Naive thymus-derived CD8-positive, alpha-beta T cell (primary cell): Measurements from ENCODE around the gene EARS2. TPM values are rescaled to one million over a fixed set of nuclear protein-coding genes. Genes with fewer than 3 reads are reported as not detected.

Source experiments
- ATAC-seq, 2 donors: fragments of 150-1000 bp; cut with Tn5 transposase in 1 of 2; sonication (Bioruptor Pico), chemical (Tn5 transposase) in 1 of 2; 1 replicate in 1 of 2; 2 replicates in 1 of 2; pipeline ENCODE4 v1.10.0; 2021; ENCODE audit warnings: mild to moderate bottlenecking in 2 of 2, moderate library complexity in 2 of 2
- POLR2A ChIA-PET: fragments of 350-600 bp; sonication (Branson Sonifier 250); formaldehyde crosslinking; loops from one replicate; lab custom pipeline; 2021; ENCODE audit warnings: antibody characterized with exemption; lab: Charles Lee
- DNase-seq, 10 donors: peaks; one replicate each; pipeline versions ENCODE4 v3.0.0 to v3.0.0-alpha.2; 2020 to 2022
- H3K27ac Mint-ChIP-seq, 10 donors: one replicate each; pipeline ENCODE4 v1.8.0; 2020 to 2022; ENCODE audit warnings: mild to moderate bottlenecking in 10 of 10, mixed read lengths in 10 of 10, moderate library complexity in 4 of 10, inconsistent platforms in 1 of 10
- H3K27me3 Mint-ChIP-seq, 5 donors: one replicate each; pipeline ENCODE4 v1.8.0; 2021 to 2022; ENCODE audit warnings: mixed read lengths in 5 of 5
- H3K36me3 Mint-ChIP-seq, 3 donors: one replicate each; pipeline ENCODE4 v1.8.0; 2020 to 2022; ENCODE audit warnings: mixed read lengths in 3 of 3, mild to moderate bottlenecking in 2 of 3, inconsistent platforms in 1 of 3
- H3K4me1 Mint-ChIP-seq, 4 donors: one replicate each; pipeline ENCODE4 v1.8.0; 2021 to 2022; ENCODE audit warnings: mixed read lengths in 4 of 4
- H3K4me3 Mint-ChIP-seq, 10 donors: one replicate each; pipeline ENCODE4 v1.8.0; 2020 to 2022; ENCODE audit warnings: mild to moderate bottlenecking in 10 of 10, mixed read lengths in 10 of 10, moderate library complexity in 6 of 10, inconsistent platforms in 1 of 10
- H3K9me3 Mint-ChIP-seq, 9 donors: one replicate each; pipeline ENCODE4 v1.8.0; 2020 to 2022; ENCODE audit warnings: mixed read lengths in 9 of 9, mild to moderate bottlenecking in 3 of 9, inconsistent platforms in 1 of 9, moderate library complexity in 1 of 9
- polyA plus RNA-seq, 3 donors: library from polyadenylated mRNA; unstranded; fragments of 300-500 nt; fragmentation: Illumina TruSeq; gene quantifications; one replicate each; pipeline ENCODE4 v1.2.3, GENCODE V29; 2021
- total RNA-seq, 8 experiments: library from RNA in 2 of 8; stranded (reverse) in 2 of 8; gene quantifications; one replicate each; pipeline ENCODE4 v1.2.3 and lab custom pipeline; 2021 to 2026

EARS2 gene
- total and polyA plus RNA-seq, 5 experiments from 2014 or later, result 14.1 to 19.9 (median 18.1) TPM

DNA sequence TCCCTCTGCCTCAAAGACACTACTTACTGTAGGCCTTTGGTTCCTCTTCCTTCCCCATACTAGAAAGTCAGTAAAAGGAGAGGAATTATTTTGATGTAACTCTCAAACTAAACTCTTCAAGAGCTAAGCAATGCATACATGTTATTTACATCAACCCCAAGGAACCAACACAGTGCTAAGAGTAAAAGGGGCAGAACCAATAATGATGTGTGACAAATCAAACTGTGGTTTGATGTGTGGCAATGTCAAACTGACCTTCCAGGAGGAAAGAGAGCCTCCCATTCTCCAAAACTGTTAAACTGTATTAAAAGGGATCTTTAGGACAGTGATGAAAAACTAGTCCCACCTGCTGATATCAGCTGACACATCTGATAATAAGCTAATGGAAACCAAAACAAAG, 23.2 kb upstream of the EARS2 start:
- H3K4me1 Mint-ChIP-seq, result peaks cover 0 to 3% (median 0%) of the 10 kb centered on the region in 4 donors
- peak overlapping the region in 1 of 10 donors; percentile 67 for H3K27ac Mint-ChIP-seq
- ATAC-seq (no peak), DNase-seq (no peak)
- no peaks in the 10 kb centered on the region for H3K9me3 Mint-ChIP-seq
- peaks cover 0 to 71% (median 10%) of the 10 kb centered on the region in 3 donors for H3K36me3 Mint-ChIP-seq
- no peak overlapping the region for H3K4me3 Mint-ChIP-seq
- POLR2A ChIA-PET, result interaction anchor here (0.7 kb wide), 1 partner anchor 206 kb away, joined by 3 read pairs; no protein-coding TSS in a partner anchor
- H3K27me3 Mint-ChIP-seq, result no peaks in the 10 kb centered on the region

DNA sequence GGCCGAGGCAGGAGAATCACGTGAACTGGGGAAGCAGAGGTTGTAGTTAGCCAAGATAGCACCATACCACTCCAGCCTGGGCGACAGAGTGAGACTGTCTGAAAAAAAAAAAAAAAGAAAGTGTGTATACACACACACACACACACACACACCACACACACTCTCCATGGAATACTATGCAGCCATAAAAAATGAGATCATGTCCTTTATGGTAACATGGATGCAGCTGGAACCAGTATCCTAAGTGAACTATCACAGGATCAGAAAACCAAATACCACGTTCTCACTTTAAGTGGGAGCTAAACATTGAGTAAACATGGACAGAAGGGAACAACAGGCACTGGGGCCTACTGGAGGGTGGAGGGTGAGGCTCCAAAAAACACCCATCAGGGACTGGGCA, 22.2 kb upstream of the EARS2 start:
- H3K4me1 Mint-ChIP-seq, result peaks cover 0 to 2% (median 0%) of the 10 kb centered on the region in 4 donors
- ATAC-seq (no peak), DNase-seq (no peak)
- no peaks in the 10 kb centered on the region for H3K9me3 Mint-ChIP-seq
- no peak overlapping the region for H3K27ac Mint-ChIP-seq
- no peak overlapping the region for H3K4me3 Mint-ChIP-seq
- POLR2A ChIA-PET, result no interaction called here
- H3K27me3 Mint-ChIP-seq, result no peaks in the 10 kb centered on the region
- peaks cover 0 to 71% (median 12%) of the 10 kb centered on the region in 3 donors for H3K36me3 Mint-ChIP-seq

DNA sequence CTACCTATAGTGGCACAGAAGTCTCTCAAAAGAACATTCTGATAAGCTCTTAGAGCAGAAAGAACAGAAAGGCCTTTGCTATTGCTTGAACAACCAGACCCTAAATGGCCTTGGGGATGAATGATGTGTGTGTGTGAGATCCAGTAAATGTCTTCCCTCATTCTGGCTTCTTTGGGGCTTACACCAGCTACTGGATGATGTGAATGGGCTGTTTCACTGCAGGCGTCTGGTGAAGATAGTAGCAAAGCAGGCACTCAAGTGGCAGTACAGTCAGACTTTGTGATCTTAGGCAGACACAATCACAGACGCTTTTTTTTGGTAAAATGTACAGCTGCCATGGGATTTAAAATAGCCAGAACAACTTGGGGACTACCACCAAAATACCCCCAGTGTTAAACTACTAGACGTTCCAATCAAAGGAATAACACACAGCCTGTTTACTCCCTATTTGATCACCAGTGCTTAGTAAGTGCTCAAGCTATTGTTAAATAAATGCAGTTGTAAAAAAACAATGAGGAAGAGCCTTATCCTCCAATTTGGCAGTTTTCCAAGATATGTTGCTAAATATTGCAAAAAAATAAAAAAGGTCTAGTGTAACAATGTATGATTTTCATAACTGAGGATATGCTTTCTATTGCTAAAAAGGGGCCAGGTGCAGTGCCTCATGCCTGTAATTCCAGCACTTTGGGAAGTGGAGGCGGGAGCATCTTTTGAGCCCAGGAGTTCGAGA, 21.1 kb upstream of the EARS2 start:
- POLR2A ChIA-PET, result no interaction called here
- peak overlapping the region in 3 of 10 donors; percentile 15 to 32 (median 18) for H3K27ac Mint-ChIP-seq
- ATAC-seq (no peak), DNase-seq (no peak)
- H3K4me1 Mint-ChIP-seq, result no peaks in the 10 kb centered on the region
- no peaks in the 10 kb centered on the region for H3K9me3 Mint-ChIP-seq
- H3K27me3 Mint-ChIP-seq, result no peaks in the 10 kb centered on the region
- H3K36me3 Mint-ChIP-seq, result peaks cover 0 to 75% (median 10%) of the 10 kb centered on the region in 3 donors
- H3K4me3 Mint-ChIP-seq, result no peak overlapping the region

DNA sequence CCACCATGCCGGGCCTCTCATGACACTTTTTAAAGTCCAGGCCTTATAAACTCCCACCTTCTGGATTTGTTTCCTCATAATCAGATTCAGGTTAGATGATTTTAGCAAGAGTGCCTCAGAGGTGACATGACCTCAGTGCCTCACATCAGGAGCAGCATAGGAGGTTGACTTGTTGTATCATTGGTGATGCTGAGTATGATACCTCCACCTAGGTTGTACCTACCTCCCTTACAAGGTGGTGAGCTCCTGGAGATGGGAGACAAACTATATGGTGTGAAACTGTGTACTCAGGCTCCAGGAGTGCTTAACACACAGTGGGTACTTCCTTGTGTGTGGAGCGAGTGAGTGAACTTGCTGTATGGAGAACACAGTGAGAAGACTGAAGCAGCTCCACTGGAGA, 20.3 kb upstream of the EARS2 start:
- ATAC-seq (no peak), DNase-seq (no peak)
- peaks cover 0 to 75% (median 10%) of the 10 kb centered on the region in 3 donors for H3K36me3 Mint-ChIP-seq
- H3K27ac Mint-ChIP-seq, result peak overlapping the region in 3 of 10 donors; percentile 15 to 66 (median 46)
- H3K27me3 Mint-ChIP-seq, result no peaks in the 10 kb centered on the region
- H3K4me3 Mint-ChIP-seq, result no peak overlapping the region
- H3K4me1 Mint-ChIP-seq, result no peaks in the 10 kb centered on the region
- H3K9me3 Mint-ChIP-seq, result no peaks in the 10 kb centered on the region
- POLR2A ChIA-PET, result no interaction called here

DNA sequence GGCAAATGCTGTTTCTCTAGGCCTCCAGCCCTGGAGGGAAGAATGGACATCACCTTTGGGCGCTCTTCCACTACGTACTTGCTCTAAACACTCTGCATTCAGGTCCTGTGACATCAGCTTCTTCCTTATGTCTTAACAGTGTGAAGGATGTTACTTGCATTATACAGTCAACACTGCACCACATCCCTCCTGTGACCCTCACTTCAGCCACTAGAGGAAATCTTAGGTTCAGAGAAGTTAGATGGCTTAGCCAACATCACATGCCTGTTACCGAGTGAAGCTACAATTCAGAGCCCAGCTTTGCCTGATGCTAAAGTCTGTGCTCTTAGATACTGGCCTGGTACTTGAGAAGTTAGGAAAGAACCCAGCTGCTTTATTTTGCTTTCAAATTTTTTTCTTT, 18.7 kb upstream of the EARS2 start:
- Mint-ChIP-seq H3K36me3 (peaks cover 0 to 75% (median 13%) of the 10 kb centered on the region in 3 donors), H3K4me1 (peaks cover 0 to 10% (median 0%) of the 10 kb centered on the region in 4 donors), H3K27me3 (no peaks in the 10 kb centered on the region), H3K27ac (peak overlapping the region in 3 of 10 donors; percentile 27 to 72 (median 43)), H3K9me3 (no peaks in the 10 kb centered on the region), H3K4me3 (no peak overlapping the region)
- POLR2A ChIA-PET, result no interaction called here
- ATAC-seq (no peak), DNase-seq (no peak)

DNA sequence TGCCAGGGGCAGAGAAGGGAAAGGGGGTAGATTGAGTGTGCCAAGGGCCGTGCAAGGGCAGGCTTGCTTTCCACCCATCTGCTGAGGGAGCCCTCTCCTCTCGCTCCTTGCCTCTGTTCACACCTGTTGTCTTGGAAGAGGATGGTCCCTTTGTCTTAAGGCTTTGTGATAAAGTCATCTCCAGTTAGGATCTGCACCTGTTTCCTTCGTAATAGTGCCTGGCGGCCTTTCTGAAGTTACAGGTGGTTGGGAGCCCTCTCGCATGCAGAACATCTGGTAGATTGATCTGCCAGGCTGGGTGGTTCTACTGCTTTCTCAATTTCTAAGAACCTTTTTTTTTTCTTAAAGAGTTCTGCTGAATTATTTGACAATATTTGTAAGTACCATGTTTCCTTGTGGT, 16.7 kb upstream of the EARS2 start:
- no peak for DNase-seq
- no peak for ATAC-seq
- Mint-ChIP-seq H3K36me3 (peaks cover 0 to 73% (median 14%) of the 10 kb centered on the region in 3 donors), H3K9me3 (no peaks in the 10 kb centered on the region), H3K4me1 (peaks cover 0 to 15% (median under 1%) of the 10 kb centered on the region in 4 donors), H3K4me3 (no peak overlapping the region), H3K27ac (peak overlapping the region in 1 of 10 donors; percentile 70), H3K27me3 (no peaks in the 10 kb centered on the region)
- POLR2A ChIA-PET, result no interaction called here

DNA sequence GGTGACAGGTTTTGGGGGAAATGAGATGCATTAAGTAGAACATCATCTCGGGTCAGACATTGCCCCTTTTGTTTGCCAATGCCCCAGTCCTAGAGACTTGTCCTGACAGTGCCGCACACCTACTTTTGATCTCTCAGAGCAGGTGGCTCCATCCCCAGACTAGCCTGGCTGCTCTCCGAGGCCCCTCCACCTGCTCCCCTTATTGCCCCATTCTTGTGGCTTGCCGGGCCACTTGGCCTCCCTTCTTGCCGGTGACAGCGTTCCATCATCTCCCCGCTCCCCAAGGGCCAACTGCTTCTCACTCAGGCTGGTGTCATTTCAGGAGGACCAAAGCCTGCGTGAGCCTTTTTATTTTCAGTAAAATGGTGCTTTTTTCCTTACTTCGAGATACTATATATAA, 15.2 kb upstream of the EARS2 start:
- peaks cover 0 to 81% (median 13%) of the 10 kb centered on the region in 3 donors for H3K36me3 Mint-ChIP-seq
- peaks cover 0 to 15% (median under 1%) of the 10 kb centered on the region in 4 donors for H3K4me1 Mint-ChIP-seq
- no peak for ATAC-seq
- POLR2A ChIA-PET, result no interaction called here
- no peaks in the 10 kb centered on the region for H3K27me3 Mint-ChIP-seq
- DNase-seq, result no peak
- no peak overlapping the region for H3K4me3 Mint-ChIP-seq
- no peaks in the 10 kb centered on the region for H3K9me3 Mint-ChIP-seq
- H3K27ac Mint-ChIP-seq, result peak overlapping the region in 1 of 10 donors; percentile 48

DNA sequence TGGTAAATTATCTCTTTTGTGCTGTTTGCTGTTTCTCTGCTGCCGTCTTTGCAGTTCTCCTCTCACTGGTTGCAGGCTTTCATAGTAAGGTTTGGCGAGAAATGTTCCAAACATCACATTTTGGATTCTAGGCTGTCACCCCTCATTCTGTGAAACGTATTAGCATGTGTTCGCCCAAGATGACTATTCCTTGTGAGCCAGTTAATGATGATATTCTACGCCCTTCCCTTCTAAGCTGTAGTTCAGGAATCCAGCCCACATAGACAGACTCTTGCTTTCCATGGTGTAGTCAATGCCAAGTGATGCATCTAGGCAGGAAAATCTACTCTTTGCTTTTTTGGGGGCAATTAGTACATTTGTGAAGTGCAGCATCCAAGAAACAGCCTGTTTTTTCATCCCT, 14.7 kb upstream of the EARS2 start:
- Mint-ChIP-seq H3K9me3 (no peaks in the 10 kb centered on the region), H3K27me3 (no peaks in the 10 kb centered on the region), H3K4me1 (peaks cover 0 to 15% (median under 1%) of the 10 kb centered on the region in 4 donors), H3K36me3 (peaks cover 0 to 86% (median 13%) of the 10 kb centered on the region in 3 donors), H3K4me3 (no peak overlapping the region), H3K27ac (peak overlapping the region in 3 of 10 donors; percentile 6 to 48 (median 15))
- POLR2A ChIA-PET, result no interaction called here
- ATAC-seq (no peak), DNase-seq (no peak)

DNA sequence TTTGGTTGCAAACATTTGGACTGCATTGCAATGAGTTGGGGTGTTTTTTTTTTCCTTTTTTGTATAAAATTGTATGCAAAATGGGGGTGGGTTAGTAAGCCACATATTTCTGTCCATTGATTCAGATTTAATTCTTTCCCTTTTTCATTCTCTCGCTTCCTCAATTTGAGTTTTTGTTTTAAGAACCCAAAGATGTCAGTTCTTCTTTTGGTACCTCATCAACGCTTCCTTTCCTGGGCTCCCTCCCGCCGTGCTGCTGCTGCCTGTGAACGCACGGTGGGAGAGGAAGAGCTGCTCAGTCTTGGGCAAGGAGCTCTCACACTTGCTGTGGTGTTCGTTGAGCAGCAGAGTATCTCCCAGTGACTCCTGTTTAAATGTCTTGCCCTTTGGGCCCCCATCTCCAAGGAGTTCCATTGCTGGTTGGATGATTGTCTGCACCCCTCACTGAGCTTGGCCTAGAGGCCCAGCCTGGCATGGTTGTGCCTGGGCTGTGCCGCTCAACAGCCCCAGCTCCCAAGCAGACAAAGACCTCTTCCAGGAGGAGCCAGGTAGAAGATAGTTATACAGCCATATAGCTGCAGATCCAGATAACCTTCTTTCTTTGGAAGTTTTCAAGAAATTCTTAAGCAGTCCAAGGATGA, 14.0 kb upstream of the EARS2 start:
- H3K27me3 Mint-ChIP-seq, result no peaks in the 10 kb centered on the region
- H3K36me3 Mint-ChIP-seq, result peaks cover 0 to 92% (median 13%) of the 10 kb centered on the region in 3 donors
- H3K4me1 Mint-ChIP-seq, result peaks cover 0 to 15% (median under 1%) of the 10 kb centered on the region in 4 donors
- H3K4me3 Mint-ChIP-seq, result no peak overlapping the region
- peak overlapping the region in 3 of 10 donors; percentile 11 to 59 (median 15) for H3K27ac Mint-ChIP-seq
- ATAC-seq (no peak), DNase-seq (peak in 1 of 10 donors; percentile 6)
- POLR2A ChIA-PET, result no interaction called here
- no peaks in the 10 kb centered on the region for H3K9me3 Mint-ChIP-seq

DNA sequence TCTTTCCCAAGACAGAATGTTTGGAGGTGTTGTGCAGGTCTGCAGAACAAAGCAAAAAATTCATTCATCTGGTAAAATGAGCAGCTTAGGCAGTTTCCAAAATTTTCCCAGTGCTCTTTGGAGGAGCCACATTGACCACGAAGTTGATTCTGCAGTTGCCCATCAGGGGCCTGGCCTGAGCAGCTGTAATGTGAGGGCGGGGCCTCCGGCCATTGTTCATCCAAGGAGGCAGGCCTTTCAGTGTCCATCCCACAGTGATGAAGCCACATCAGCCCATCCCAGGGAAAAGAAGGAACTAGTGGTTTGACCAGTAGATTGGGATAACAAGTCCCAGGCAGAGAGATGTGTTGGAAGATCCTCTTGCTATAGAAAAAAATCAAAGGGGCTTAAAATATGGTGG, 10.5 kb upstream of the EARS2 start:
- H3K9me3 Mint-ChIP-seq, result no peaks in the 10 kb centered on the region
- POLR2A ChIA-PET, result interaction anchor here (1.0 kb wide), 1 partner anchor 29 kb away, joined by 3 read pairs; the partner anchor contains the start of gene NDUFAB1
- ATAC-seq (no peak), DNase-seq (no peak)
- peaks cover 0 to 94% (median 27%) of the 10 kb centered on the region in 3 donors for H3K36me3 Mint-ChIP-seq
- no peaks in the 10 kb centered on the region for H3K27me3 Mint-ChIP-seq
- H3K4me1 Mint-ChIP-seq, result peaks cover 0 to 15% (median 4%) of the 10 kb centered on the region in 4 donors
- H3K4me3 Mint-ChIP-seq, result no peak overlapping the region
- peak overlapping the region in 1 of 10 donors; percentile 40 for H3K27ac Mint-ChIP-seq

DNA sequence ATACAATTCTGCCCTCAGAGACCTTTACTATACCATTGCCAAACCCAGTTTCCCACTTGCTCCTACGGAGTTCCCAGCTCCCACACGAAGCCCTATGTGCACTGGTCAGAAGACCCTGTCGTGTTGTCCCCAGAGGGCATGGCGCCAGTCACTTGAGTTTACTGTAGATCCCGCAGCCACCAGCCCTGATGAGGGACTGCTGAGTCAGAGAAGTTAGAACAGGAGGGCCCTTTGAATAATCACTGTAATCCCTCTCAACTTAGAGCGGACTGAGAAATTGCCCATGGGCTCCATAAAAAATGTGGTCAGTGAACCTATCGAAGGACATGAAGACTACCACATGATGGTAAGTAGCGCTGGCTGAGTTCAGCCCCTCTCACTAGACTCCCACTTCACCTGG, 9.6 kb upstream of the EARS2 start:
- DNase-seq (no peak), ATAC-seq (no peak)
- H3K4me1 Mint-ChIP-seq, result peaks cover 0 to 12% (median 4%) of the 10 kb centered on the region in 4 donors
- no peaks in the 10 kb centered on the region for H3K27me3 Mint-ChIP-seq
- H3K36me3 Mint-ChIP-seq, result peaks cover 0 to 94% (median 29%) of the 10 kb centered on the region in 3 donors
- POLR2A ChIA-PET, result interaction anchor here (1.0 kb wide), 1 partner anchor 30 kb away, joined by 3 read pairs; the partner anchor contains the start of gene NDUFAB1
- no peaks in the 10 kb centered on the region for H3K9me3 Mint-ChIP-seq
- peak overlapping the region in 2 of 10 donors; percentile 55 to 72 for H3K27ac Mint-ChIP-seq
- no peak overlapping the region for H3K4me3 Mint-ChIP-seq

DNA sequence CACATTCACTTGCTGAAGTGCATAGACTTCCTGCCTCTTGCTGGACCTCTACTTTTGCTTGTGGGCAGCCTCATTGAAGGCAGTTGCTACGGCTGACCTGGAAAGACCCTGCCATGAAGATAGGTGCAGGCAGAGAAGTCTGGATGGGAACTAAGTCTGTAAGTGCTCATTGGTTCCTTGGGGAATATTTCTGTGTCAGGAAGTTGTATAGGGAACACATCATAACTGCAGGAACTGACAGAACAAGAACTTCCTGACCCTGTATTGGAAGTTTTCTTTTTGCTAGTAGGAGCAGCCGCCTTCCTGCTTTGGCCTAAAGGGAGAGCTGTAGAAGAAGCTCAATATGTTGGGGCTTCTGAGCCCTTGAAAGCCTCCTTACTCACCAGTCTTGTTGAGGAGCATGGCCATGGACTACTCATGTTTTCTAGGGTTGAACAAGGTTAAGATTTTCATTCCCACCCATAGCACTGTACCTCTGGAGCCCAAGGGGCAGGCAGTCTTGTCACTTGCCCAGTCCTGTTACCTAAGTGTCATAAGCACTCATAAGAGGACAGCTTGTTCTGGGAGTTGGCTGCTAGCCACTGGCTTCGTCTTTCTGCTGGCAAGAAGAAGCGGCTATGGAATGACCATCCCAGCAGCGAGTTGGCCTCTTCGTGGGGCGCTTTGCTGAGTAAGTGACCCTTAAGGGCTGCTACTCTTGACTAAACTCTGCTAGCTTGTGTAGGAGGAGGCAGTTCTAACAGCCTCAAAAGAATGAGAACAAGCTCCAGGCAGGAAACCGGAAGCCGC, 7.6 kb upstream of the EARS2 start:
- Mint-ChIP-seq H3K27me3 (no peaks in the 10 kb centered on the region), H3K9me3 (no peaks in the 10 kb centered on the region), H3K27ac (no peak overlapping the region), H3K36me3 (peaks cover 0 to 91% (median 20%) of the 10 kb centered on the region in 3 donors), H3K4me3 (no peak overlapping the region), H3K4me1 (peaks cover 6 to 13% (median 13%) of the 10 kb centered on the region in 4 donors)
- no peak for DNase-seq
- ATAC-seq, result no peak
- POLR2A ChIA-PET, result no interaction called here
